Skeletal muscle satellite cell (primary cell): ENCODE measurements around the gene NT5C1A. TPM values are rescaled to one million over a fixed set of nuclear protein-coding genes. Genes with fewer than 3 reads are reported as not detected.

Source experiments
- H3K27me3 ChIP-seq: 2 replicates; pipeline ENCODE4 v1.7.0; 2013; ENCODE audit warnings: low read length; ENCODE audit not compliant: control insufficient read depth, insufficient read depth
- H3K36me3 ChIP-seq: 2 replicates; pipeline ENCODE4 v1.7.0; 2013; ENCODE audit warnings: mild to moderate bottlenecking, control low read depth, low read length; ENCODE audit not compliant: insufficient read depth
- H3K4me1 ChIP-seq: 2 replicates; pipeline ENCODE4 v1.7.0; 2013; ENCODE audit warnings: low read length; ENCODE audit not compliant: control insufficient read depth, insufficient read depth
- H3K4me2 ChIP-seq: 2 replicates; pipeline ENCODE4 v1.7.0; 2013; ENCODE audit warnings: mild to moderate bottlenecking, low read length
- H3K4me3 ChIP-seq: 2 replicates; pipeline ENCODE4 v1.7.0; 2013; ENCODE audit warnings: low read length
- H3K9ac ChIP-seq: 2 replicates; pipeline ENCODE4 v1.7.0; 2013; ENCODE audit warnings: mild to moderate bottlenecking, low read depth, low read length, moderate library complexity
- H3K9me3 ChIP-seq: replicated peaks from 2 replicates; pipeline ENCODE4 v1.7.0; 2013; ENCODE audit warnings: mild to moderate bottlenecking, control low read depth, low read length
- total RNA-seq: library from RNA; depleted of rRNA; stranded (reverse); fragments of >200 nt; gene quantifications from 2 replicates; pipeline ENCODE4 v1.2.3, GENCODE V29; 2012; rRNA removed

NT5C1A gene
- not detected in 2 replicates for total RNA-seq

DNA sequence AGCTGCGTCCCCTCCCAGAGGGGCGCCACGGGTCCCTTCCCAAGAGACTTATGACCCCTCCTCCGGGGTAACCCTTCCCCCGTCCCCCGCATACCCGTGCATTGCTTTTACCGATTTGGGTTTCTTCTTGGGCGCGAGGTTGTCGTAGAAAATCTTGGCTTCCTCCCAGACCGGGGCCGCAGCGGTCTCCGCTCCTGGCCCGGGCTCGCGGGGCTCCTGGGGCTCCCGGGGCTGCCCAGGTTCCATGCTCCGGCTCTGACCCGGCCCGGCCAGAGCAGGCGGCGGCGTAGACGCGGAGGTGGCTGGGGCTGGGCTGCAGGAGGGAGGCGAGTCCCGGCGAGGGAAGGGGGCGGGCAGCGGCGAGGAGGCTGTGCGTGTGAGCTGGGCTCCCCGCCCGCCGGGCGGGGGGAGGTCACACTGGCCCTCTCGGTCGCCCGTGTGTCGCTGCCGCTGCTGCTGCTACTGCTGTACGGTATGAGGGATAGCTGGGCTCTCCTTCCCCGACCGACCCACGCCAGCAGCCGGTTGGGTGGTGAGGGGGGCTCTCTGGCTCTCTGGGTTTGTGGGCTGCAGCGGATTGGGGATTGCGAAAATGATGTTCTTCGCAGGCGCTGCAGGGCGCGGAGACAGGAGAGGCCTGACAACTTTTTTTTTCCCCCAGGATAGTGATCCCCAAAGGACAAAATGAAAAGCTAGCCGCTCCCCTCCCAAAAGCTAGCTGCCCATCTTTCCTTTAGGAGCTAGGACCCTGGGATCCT is at the start of gene NT5C1A:
Gene NT5C1A, minus strand, starts transcription at position 315 of the 758 bp plus-strand sequence. Its CDS starts 69 bp downstream, at position 246.
- H3K4me1 ChIP-seq = peaks cover 11% of the 10 kb centered on the region
- peak within 1 kb of the TSS; percentile 34 for H3K9ac ChIP-seq
- H3K4me2 ChIP-seq = peak within 1 kb of the TSS; percentile 91
- H3K27me3 ChIP-seq = peaks cover 63% of the 10 kb centered on the region
- no peaks in the 10 kb centered on the region for H3K36me3 ChIP-seq
- peak within 1 kb of the TSS; percentile 69 for H3K4me3 ChIP-seq
- H3K9me3 ChIP-seq = no peaks in the 10 kb centered on the region

DNA sequence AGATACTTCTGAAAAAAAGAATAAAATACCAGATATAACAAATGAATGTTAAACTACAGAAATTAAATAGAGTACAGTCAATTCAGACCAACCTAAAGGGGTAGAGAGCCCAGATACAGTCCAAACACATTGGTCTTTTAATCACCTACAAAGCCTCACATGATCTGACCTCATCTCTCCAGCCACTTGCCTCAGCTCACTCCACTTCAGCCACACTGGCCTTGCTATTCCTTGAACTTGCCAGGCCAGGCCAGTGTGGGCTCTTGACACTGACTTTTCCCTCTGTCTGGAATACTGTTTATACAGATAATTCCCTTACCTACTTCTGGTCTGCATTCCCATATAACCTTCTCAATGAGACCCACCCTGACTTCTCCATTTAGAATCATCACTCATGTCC is 49.8 kb upstream of the NT5C1A start:
- Histone ChIP-seq H3K9ac (no peak overlapping the region), H3K9me3 (no peaks in the 10 kb centered on the region), H3K4me1 (no peaks in the 10 kb centered on the region), H3K36me3 (no peaks in the 10 kb centered on the region), H3K4me2 (no peak overlapping the region), H3K4me3 (no peak overlapping the region), H3K27me3 (peaks cover 71% of the 10 kb centered on the region)

DNA sequence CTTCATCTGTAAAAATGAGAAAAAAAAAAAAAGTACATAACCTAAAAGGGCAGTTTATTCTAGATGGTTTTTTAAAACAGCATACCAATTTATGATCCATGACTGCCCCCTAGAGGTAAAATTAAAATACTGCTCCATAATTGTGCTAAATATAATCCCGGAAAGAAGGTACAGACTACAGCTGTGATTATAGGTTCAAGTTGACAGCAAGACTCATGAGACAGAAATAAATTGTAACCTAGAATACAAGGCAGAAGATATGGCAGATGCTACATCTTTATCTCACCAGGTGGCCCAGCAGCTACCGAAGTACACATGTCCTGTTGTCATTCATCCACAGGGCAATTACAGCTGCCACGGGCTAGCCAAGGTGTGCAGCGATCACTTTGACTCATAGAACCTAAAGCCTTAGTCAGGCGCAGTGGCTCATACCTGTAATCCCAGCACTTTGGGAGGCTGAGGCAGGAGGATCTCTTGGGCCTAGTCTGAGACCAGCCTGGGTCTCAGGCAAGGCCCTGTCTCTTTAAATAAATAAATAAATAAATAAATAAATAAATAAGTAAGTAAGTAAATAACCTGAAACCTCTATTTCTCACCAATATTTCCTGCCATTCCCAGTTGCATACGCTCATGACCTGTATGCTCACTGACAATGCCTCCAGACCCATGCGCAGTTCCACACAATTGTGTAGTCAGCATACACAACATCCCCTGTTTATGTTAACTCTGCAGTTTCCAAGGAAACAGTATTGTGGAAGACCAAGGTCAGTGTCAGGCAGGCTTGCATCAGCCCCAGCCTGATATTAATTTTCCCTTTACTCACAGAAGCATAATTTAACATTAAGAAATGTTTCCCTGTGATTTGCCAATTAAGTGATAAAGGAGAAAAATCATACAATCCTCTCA is 48.4 kb upstream of the NT5C1A start:
- Histone ChIP-seq H3K27me3 (peaks cover 69% of the 10 kb centered on the region), H3K36me3 (no peaks in the 10 kb centered on the region), H3K4me1 (no peaks in the 10 kb centered on the region), H3K4me3 (no peak overlapping the region), H3K9me3 (no peaks in the 10 kb centered on the region), H3K4me2 (no peak overlapping the region), H3K9ac (no peak overlapping the region)

DNA sequence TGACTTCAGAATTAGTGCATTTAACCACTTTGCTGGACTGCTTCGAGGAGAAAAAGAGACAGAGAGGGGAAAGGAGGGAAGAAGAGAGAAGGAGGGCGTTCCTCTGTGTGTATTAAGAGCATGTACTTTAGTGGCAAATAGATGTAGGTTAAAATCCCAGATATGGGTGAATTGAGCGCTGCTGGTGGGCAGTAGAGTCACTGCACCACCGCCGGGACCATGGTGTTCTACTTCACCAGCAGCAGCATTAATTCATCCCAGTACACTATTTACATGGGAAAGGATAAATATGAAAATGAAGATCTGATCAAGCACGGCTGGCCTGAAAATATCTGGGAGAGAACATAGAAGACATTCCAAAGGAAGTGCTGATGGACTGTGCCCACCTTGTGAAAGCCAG is 45.9 kb upstream of the NT5C1A start:
- no peaks in the 10 kb centered on the region for H3K36me3 ChIP-seq
- H3K4me1 ChIP-seq = no peaks in the 10 kb centered on the region
- H3K9ac ChIP-seq = no peak overlapping the region
- H3K27me3 ChIP-seq = peaks cover 68% of the 10 kb centered on the region
- no peak overlapping the region for H3K4me3 ChIP-seq
- H3K4me2 ChIP-seq = no peak overlapping the region
- H3K9me3 ChIP-seq = no peaks in the 10 kb centered on the region

DNA sequence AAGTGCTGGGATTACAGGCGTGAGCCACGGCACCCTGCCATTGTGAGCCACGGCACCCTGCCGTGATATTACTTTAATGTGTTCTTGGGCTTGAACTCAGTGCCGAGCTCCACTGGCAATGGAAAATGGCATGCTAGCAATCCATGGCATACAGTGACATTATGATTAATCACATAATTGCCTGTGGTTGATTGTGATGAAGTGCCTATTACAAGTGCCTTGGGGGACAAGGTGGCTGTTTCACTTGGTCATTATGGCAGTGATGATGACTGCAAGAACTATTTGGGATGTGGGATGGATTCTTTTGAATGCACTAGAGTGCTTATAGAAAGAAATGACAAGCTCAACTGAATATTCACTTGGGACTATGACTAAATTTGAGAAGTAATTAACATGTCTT is 41.6 kb upstream of the NT5C1A start:
- Histone ChIP-seq H3K9me3 (no peaks in the 10 kb centered on the region), H3K4me2 (no peak overlapping the region), H3K9ac (no peak overlapping the region), H3K4me1 (no peaks in the 10 kb centered on the region), H3K36me3 (no peaks in the 10 kb centered on the region), H3K4me3 (no peak overlapping the region), H3K27me3 (peaks cover 78% of the 10 kb centered on the region)

DNA sequence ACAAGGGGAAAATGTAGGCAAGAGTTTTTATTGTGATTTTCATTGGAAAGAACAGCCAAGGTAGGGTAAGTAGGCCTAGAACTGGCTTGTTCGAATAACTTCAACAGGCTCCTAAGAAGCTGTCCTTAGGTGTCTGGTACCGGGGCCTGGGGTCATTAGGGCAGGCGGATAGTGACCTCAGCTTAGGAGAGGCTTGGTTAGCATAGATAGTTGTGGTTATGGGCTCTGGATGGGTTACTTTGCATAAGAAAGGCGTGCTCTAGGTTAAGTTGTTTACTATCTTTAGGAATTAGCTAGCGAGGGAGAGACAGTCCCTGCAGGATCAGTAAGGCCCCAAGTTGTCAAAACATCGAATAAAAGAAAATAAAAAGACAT is 40.0 kb upstream of the NT5C1A start:
- Histone ChIP-seq H3K4me1 (no peaks in the 10 kb centered on the region), H3K4me3 (no peak overlapping the region), H3K9ac (no peak overlapping the region), H3K27me3 (peaks cover 70% of the 10 kb centered on the region), H3K9me3 (no peaks in the 10 kb centered on the region), H3K36me3 (no peaks in the 10 kb centered on the region), H3K4me2 (no peak overlapping the region)

DNA sequence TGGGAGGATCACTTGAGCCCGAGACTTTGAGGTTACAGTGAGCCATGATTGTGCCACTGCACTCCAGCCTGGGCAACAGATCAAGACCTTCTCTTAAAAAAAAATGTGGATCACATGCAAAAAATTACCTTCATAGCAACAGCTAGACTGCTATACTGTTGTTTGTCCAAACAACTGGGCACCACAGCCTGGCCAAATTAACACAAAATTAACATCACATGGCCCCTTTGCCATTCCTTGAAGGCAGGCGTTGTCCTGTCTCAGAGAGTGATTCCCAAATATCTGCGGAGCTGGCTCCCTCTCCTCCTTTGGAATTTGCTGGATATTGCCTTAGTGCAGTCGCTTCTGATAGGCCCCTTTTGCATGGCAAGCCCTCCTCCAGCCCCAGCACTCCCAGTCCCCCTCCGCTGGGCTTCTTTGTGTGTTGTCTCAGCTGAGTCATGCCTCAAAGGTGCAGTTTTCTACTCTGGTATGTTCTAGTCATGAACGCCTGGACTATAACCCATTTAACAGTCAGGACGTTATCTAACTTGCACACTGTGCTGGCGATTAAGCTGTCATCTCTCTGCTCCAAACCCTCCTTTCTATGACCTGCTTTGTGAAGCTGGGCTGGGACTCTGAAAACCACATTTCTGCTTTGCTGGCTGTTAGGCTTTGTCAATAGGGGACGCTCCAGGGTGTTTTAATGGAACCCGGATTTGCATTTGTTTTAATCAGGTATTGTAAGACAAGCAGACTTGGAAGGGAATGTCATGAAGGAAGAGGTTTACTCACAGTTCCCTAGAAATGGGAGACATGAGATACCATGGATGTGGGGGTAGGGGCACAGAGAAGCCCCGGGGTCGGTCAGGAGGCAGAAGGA is 39.4 kb upstream of the NT5C1A start:
- Histone ChIP-seq H3K4me3 (no peak overlapping the region), H3K9ac (no peak overlapping the region), H3K27me3 (peaks cover 66% of the 10 kb centered on the region), H3K4me1 (no peaks in the 10 kb centered on the region), H3K4me2 (no peak overlapping the region), H3K9me3 (no peaks in the 10 kb centered on the region), H3K36me3 (no peaks in the 10 kb centered on the region)

DNA sequence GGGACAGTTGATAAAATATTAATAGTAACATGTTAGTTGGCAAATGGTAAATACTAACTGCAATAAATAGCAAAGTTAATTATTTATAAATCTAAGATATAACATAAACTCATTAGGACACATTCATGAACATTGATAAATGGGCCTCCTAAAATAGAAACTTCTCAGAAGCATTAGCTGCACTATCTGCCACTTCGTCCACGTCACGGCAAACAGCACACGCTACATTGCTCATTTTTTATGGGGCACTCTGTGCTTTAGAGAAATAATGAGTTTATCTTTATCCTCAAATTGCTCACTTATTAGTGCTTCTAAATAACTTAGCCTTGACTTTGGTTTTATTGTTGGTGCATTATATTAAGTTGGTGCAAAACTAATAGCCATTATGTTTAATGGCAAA is 35.6 kb upstream of the NT5C1A start:
- no peaks in the 10 kb centered on the region for H3K4me1 ChIP-seq
- H3K9me3 ChIP-seq = no peaks in the 10 kb centered on the region
- no peak overlapping the region for H3K9ac ChIP-seq
- H3K36me3 ChIP-seq = no peaks in the 10 kb centered on the region
- H3K4me3 ChIP-seq = no peak overlapping the region
- H3K27me3 ChIP-seq = peaks cover 46% of the 10 kb centered on the region
- H3K4me2 ChIP-seq = no peak overlapping the region

DNA sequence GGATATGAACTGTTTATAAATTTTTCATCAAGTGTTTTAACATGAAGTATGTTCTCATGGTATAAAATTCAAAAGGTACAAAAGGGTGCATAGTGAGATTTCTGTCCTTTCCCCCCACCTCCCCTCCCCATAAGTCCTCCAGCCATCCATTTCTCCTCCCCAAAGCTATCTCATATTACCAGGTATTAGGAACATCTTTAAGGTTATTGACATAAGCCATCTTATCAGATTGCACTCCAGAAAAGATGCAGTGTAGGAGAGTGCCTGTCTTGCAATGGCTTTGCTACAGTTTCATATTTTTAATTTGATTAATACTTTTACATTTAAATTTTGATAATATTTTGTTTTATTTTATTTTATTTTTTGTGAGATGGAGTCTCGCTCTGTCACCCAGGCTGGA is 32.9 kb upstream of the NT5C1A start:
- Histone ChIP-seq H3K27me3 (peaks cover 36% of the 10 kb centered on the region), H3K9ac (no peak overlapping the region), H3K36me3 (no peaks in the 10 kb centered on the region)

DNA sequence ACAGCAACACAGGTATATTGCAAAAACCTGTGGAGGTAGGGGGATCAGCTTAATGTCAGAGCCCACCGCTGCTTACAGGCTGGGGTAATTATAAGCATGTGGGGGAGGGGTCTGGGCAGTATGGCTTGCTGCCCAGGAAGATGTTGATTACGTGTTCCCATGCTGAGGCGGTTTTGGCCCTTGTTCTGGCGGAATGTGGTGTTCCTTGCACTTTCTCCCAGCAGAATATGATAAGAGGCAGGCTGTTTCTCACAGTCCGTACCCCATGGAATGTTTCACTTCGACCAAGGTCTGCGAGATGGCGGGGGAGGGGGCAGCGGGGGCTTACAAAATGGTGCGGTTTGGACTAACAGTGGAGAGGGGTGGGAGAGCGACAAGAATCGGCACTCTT is 29.1 kb upstream of the NT5C1A start:
- peaks cover 47% of the 10 kb centered on the region for H3K27me3 ChIP-seq
- no peaks in the 10 kb centered on the region for H3K4me1 ChIP-seq
- no peaks in the 10 kb centered on the region for H3K36me3 ChIP-seq
- H3K4me2 ChIP-seq = no peak overlapping the region
- no peaks in the 10 kb centered on the region for H3K9me3 ChIP-seq
- no peak overlapping the region for H3K4me3 ChIP-seq
- H3K9ac ChIP-seq = no peak overlapping the region

More for the DNA sequence above, 32.9 kb upstream of the NT5C1A start:
- no peak overlapping the region for H3K4me3 ChIP-seq
- H3K9me3 ChIP-seq = no peaks in the 10 kb centered on the region
- no peak overlapping the region for H3K4me2 ChIP-seq
- no peaks in the 10 kb centered on the region for H3K4me1 ChIP-seq

DNA sequence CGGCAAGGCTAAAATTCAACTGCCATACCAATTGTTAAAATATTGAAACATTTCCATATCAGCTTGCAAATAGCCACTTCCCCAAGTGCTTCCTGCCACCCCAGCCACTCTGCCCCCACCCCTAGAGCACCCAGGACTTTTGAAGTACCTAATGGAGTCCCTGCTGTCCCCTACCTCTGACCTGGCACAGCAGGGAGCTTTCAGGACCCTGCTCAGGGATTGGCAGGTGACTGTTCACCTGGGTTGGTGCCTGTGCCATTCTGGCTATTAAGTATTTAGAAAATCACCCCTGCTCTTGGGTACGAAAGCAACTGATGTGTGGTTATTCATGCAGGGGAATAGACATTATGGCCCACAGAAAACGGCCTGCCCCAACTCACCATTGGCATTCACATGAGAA is 28.4 kb upstream of the NT5C1A start:
- H3K9me3 ChIP-seq = no peaks in the 10 kb centered on the region
- H3K27me3 ChIP-seq = peaks cover 44% of the 10 kb centered on the region
- H3K36me3 ChIP-seq = no peaks in the 10 kb centered on the region
- H3K4me2 ChIP-seq = no peak overlapping the region
- no peak overlapping the region for H3K9ac ChIP-seq
- H3K4me3 ChIP-seq = no peak overlapping the region
- no peaks in the 10 kb centered on the region for H3K4me1 ChIP-seq
